A673 (cell line): ENCODE data around the gene RGS3.

Source experiments
- CTCF ChIP-seq: fragments of 300-800, 200-600 bp; sonication (generic); conservative IDR thresholded peaks from 2 replicates; pipeline ENCODE4 v1.5.1; 2017; ENCODE audit warnings: low read depth, mild to moderate bottlenecking, antibody characterized with exemption, low read length, moderate library complexity, mixed read lengths
- EZH2 ChIP-seq: fragments of 200-600 bp; sonication (generic); IDR thresholded peaks from 2 replicates; pipeline ENCODE4 v1.6.1; 2017; ENCODE audit warnings: borderline replicate concordance, low read depth, mild to moderate bottlenecking, mixed read lengths, antibody characterized with exemption, low read length; ENCODE audit not compliant: poor library complexity, severe bottlenecking

DNA sequence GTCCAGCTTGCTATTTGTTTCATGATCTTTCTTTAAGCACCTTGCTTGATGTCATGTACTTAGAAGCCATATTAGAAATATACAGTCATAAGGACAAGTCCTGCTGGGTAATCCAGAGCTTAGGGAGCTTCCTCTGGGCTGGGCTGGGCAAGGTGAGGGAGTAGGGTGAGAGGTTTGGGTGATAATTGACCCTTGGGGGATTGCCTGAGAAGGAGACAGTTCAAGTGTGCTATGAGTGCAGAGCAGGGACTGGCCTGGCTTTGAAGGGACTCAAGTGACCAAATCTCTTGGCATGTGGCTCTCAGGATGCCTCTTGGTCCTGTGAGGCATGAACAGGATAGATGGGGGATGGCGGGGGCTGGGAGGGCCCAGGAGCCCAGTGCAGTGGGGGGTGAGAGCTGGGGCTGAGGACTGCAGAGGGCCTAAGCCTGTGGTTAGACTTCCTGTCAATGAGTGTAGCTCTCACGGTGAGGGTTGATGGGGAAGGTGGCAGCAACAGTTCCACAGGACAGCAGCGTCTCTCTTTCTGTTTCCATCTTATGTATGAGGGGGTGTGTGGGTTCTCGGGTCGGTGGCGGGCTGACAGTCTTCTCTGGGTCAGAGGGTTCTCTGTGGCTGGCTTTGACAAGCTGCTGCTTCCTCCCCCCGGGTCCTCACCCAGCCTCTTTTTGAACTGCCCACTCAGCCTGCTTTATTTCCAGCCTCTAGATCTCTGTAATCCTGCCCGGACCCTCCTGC lies 53.5 kb downstream of the RGS3 start:
- no peak for TF ChIP-seq CTCF
- no peak for TF ChIP-seq EZH2
